ENCODE data around the gene HTT-AS. TPM values are rescaled to one million over a fixed set of nuclear protein-coding genes. Genes with fewer than 3 reads are reported as not detected.

HTT-AS gene
- total and polyA plus RNA-seq, 3 experiments from 2014 or later = not detected

GRCh38 chr4:3030566-3031356, 43.6 kb downstream of the HTT-AS start:
- H3K27me3 ChIP-seq (ENCODE audit: insufficient read depth, low read length, poor library complexity, severe bottlenecking) = no peaks in the 10 kb centered on the region
- H3K27ac Mint-ChIP-seq = no peak overlapping the region
- POLR2A ChIA-PET = no interaction called here
- DNase-seq = no peak
- no peak overlapping the region for H3K4me3 ChIP-seq (ENCODE audit: low read length)
- CTCF ChIA-PET = no interaction called here
- H3K36me3 Mint-ChIP-seq = no peaks in the 10 kb centered on the region
- no peaks in the 10 kb centered on the region for H3K4me1 ChIP-seq (ENCODE audit: insufficient read depth, low read length)
- no peak overlapping the region for H3K4me3 Mint-ChIP-seq
- H3K4me1 Mint-ChIP-seq = no peaks in the 10 kb centered on the region
- peaks cover 4 to 5% of the 10 kb centered on the region in 2 donors for H3K27me3 Mint-ChIP-seq
- no peak overlapping the region for H3K27ac ChIP-seq (ENCODE audit: low read depth, low read length)
- H3K36me3 ChIP-seq (ENCODE audit: insufficient read depth, low read length) = no peaks in the 10 kb centered on the region
- no peaks in the 10 kb centered on the region for H3K9me3 Mint-ChIP-seq
- H3K9me3 ChIP-seq (ENCODE audit: low read length) = no peaks in the 10 kb centered on the region

DNA sequence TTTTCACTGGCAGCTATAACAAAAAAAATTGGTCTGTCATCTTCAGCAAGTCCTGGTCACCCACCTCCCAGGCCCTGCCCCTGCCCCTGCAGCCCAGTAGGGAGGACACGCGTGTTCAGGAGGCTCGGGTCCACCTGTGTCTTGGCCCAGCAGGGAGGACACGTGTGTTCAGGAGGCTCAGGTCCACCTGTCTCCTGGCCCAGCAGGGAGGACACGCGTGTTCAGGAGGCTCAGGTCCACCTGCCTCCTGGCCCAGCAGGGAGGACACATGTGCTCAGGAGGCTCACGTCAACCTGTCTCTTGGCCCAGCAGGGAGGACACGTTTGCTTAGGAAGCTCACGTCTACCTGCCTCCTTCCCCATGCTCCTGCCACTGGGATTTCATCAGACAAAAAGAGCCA, 44.9 kb downstream of the HTT-AS start:
- no peak for DNase-seq
- no peaks in the 10 kb centered on the region for H3K36me3 ChIP-seq (ENCODE audit: insufficient read depth, low read length)
- Mint-ChIP-seq H3K4me1 (no peaks in the 10 kb centered on the region), H3K36me3 (no peaks in the 10 kb centered on the region), H3K4me3 (no peak overlapping the region), H3K27me3 (peaks cover 5% of the 10 kb centered on the region in 2 donors), H3K9me3 (no peaks in the 10 kb centered on the region), H3K27ac (no peak overlapping the region)
- no peak overlapping the region for H3K27ac ChIP-seq (ENCODE audit: low read depth, low read length)
- H3K27me3 ChIP-seq (ENCODE audit: insufficient read depth, low read length, poor library complexity, severe bottlenecking) = no peaks in the 10 kb centered on the region
- H3K9me3 ChIP-seq (ENCODE audit: low read length) = no peaks in the 10 kb centered on the region
- no peaks in the 10 kb centered on the region for H3K4me1 ChIP-seq (ENCODE audit: insufficient read depth, low read length)
- POLR2A ChIA-PET = no interaction called here
- no peak overlapping the region for H3K4me3 ChIP-seq (ENCODE audit: low read length)
- CTCF ChIA-PET = no interaction called here

- Histone ChIP-seq H3K36me3 (ENCODE audit: insufficient read depth, low read length) (no peaks in the 10 kb centered on the region), H3K27ac (ENCODE audit: low read depth, low read length) (no peak overlapping the region), H3K4me1 (ENCODE audit: insufficient read depth, low read length) (no peaks in the 10 kb centered on the region), H3K4me3 (ENCODE audit: low read length) (no peak overlapping the region), H3K9me3 (ENCODE audit: low read length) (peaks cover 9% of the 10 kb centered on the region), H3K27me3 (ENCODE audit: insufficient read depth, low read length, poor library complexity, severe bottlenecking) (no peaks in the 10 kb centered on the region)
- H3K27me3 Mint-ChIP-seq = peaks cover 6 to 20% of the 10 kb centered on the region in 2 donors
- ChIA-PET POLR2A (no interaction called here), CTCF (interaction anchor here (1.3 to 1.9 kb wide), 3 partner anchors 11 to 263 kb away, joined by 3 to 5 read pairs (median 3); no protein-coding TSS in a partner anchor)
- H3K4me3 Mint-ChIP-seq = no peak overlapping the region
- no peak overlapping the region for H3K27ac Mint-ChIP-seq
- H3K4me1 Mint-ChIP-seq = peaks cover 3 to 6% (median 4%) of the 10 kb centered on the region in 3 donors
- DNase-seq = no peak
- peaks cover 0 to 4% (median 0%) of the 10 kb centered on the region in 3 donors for H3K36me3 Mint-ChIP-seq
- H3K9me3 Mint-ChIP-seq = peaks cover 0 to 9% (median 5%) of the 10 kb centered on the region in 5 donors
These were observed 47.8 kb downstream of the HTT-AS start for GRCh38 chr4:3026540-3026939.

- POLR2A ChIA-PET = no interaction called here
- peaks cover 0 to 9% (median 5%) of the 10 kb centered on the region in 5 donors for H3K9me3 Mint-ChIP-seq
- H3K27ac Mint-ChIP-seq = no peak overlapping the region
- H3K4me1 Mint-ChIP-seq = peaks cover 8 to 12% (median 11%) of the 10 kb centered on the region in 3 donors
- no peak for DNase-seq
- Histone ChIP-seq H3K9me3 (ENCODE audit: low read length) (peaks cover 9% of the 10 kb centered on the region), H3K27me3 (ENCODE audit: insufficient read depth, low read length, poor library complexity, severe bottlenecking) (no peaks in the 10 kb centered on the region), H3K36me3 (ENCODE audit: insufficient read depth, low read length) (no peaks in the 10 kb centered on the region), H3K4me1 (ENCODE audit: insufficient read depth, low read length) (no peaks in the 10 kb centered on the region), H3K4me3 (ENCODE audit: low read length) (no peak overlapping the region), H3K27ac (ENCODE audit: low read depth, low read length) (no peak overlapping the region)
- CTCF ChIA-PET = interaction anchor here (1.1 to 1.9 kb wide), 3 partner anchors 8 to 262 kb away, joined by 3 to 5 read pairs (median 3); no protein-coding TSS in a partner anchor
- H3K36me3 Mint-ChIP-seq = peaks cover 0 to 4% (median 0%) of the 10 kb centered on the region in 3 donors
- H3K27me3 Mint-ChIP-seq = peaks cover 6 to 20% of the 10 kb centered on the region in 2 donors
- H3K4me3 Mint-ChIP-seq = no peak overlapping the region
These were observed 48.5 kb downstream of the HTT-AS start for GRCh38 chr4:3025881-3026280.

DNA sequence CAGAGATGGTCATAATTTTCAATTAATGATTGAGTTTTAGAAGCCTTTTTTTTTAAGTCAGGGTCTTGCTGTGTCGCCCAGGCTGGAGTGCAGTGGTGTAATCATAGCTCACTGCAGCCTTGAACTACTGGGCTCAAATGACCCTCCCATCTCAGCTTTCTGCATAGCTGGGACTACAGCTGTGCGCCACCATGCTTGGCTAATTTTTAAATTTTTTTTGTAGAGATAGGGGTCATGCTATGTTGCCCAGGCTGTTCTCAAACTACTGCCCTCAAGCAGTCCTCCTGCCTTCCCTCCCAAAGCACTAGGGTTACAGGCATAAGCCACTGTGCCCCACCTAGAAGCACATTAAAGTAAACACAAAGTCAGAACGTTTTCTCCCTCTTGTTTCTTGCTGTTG, 51.7 kb downstream of the HTT-AS start:
- Mint-ChIP-seq H3K27ac (no peak overlapping the region), H3K36me3 (peaks cover 0 to 4% (median 0%) of the 10 kb centered on the region in 3 donors), H3K4me3 (no peak overlapping the region), H3K27me3 (peaks cover 6 to 16% of the 10 kb centered on the region in 2 donors), H3K9me3 (peaks cover 0 to 9% (median 5%) of the 10 kb centered on the region in 5 donors), H3K4me1 (peaks cover 9 to 17% (median 16%) of the 10 kb centered on the region in 3 donors)
- Histone ChIP-seq H3K9me3 (ENCODE audit: low read length) (peaks cover 9% of the 10 kb centered on the region), H3K36me3 (ENCODE audit: insufficient read depth, low read length) (no peaks in the 10 kb centered on the region), H3K4me1 (ENCODE audit: insufficient read depth, low read length) (no peaks in the 10 kb centered on the region), H3K4me3 (ENCODE audit: low read length) (no peak overlapping the region), H3K27ac (ENCODE audit: low read depth, low read length) (no peak overlapping the region), H3K27me3 (ENCODE audit: insufficient read depth, low read length, poor library complexity, severe bottlenecking) (no peaks in the 10 kb centered on the region)
- ChIA-PET CTCF (no interaction called here), POLR2A (no interaction called here)
- DNase-seq = no peak

DNA sequence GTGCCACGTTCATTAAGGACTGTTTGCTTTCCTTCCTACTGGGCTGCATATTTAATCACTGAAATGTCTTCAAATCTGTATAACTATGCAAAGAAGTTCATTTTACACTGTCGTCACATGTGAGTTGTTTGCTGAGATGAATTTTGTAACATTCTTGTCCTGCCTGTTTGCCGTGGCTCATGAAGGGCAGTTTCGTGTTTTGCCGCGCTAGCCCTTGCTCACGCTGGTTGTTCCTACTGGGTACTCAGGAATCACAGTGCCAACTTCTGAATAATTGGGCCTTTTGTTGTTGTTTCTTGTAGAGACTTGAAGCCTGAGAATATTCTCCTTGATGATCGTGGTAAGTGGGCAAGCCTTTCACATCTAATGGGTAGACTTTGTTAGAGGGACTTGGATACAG, 52.2 kb downstream of the HTT-AS start:
- H3K4me1 ChIP-seq (ENCODE audit: insufficient read depth, low read length) = no peaks in the 10 kb centered on the region
- CTCF ChIA-PET = interaction anchor here (1.5 kb wide), 1 partner anchor 14 kb away, joined by 3 read pairs; no protein-coding TSS in a partner anchor
- H3K36me3 ChIP-seq (ENCODE audit: insufficient read depth, low read length) = no peaks in the 10 kb centered on the region
- H3K36me3 Mint-ChIP-seq = peaks cover 0 to 4% (median 0%) of the 10 kb centered on the region in 3 donors
- no peak overlapping the region for H3K27ac Mint-ChIP-seq
- DNase-seq = no peak
- POLR2A ChIA-PET = no interaction called here
- peaks cover 9% of the 10 kb centered on the region for H3K9me3 ChIP-seq (ENCODE audit: low read length)
- no peak overlapping the region for H3K27ac ChIP-seq (ENCODE audit: low read depth, low read length)
- H3K27me3 Mint-ChIP-seq = peaks cover 6 to 16% of the 10 kb centered on the region in 2 donors
- H3K4me1 Mint-ChIP-seq = peaks cover 9 to 17% (median 16%) of the 10 kb centered on the region in 3 donors
- H3K9me3 Mint-ChIP-seq = peaks cover 0 to 9% (median 5%) of the 10 kb centered on the region in 5 donors
- H3K27me3 ChIP-seq (ENCODE audit: insufficient read depth, low read length, poor library complexity, severe bottlenecking) = no peaks in the 10 kb centered on the region
- no peak overlapping the region for H3K4me3 ChIP-seq (ENCODE audit: low read length)
- no peak overlapping the region for H3K4me3 Mint-ChIP-seq

- no peak overlapping the region for H3K4me3 ChIP-seq (ENCODE audit: low read length)
- CTCF ChIA-PET = interaction anchor here (0.6 to 1.5 kb wide), 2 partner anchors 14 to 301 kb away, joined by 3 read pairs; no protein-coding TSS in a partner anchor
- Mint-ChIP-seq H3K4me1 (peaks cover 9 to 17% (median 16%) of the 10 kb centered on the region in 3 donors), H3K27me3 (peaks cover 8 to 16% of the 10 kb centered on the region in 2 donors), H3K36me3 (peaks cover 0 to 4% (median 0%) of the 10 kb centered on the region in 3 donors), H3K9me3 (peaks cover 0 to 9% (median 5%) of the 10 kb centered on the region in 5 donors), H3K27ac (no peak overlapping the region), H3K4me3 (peak overlapping the region in 1 of 7 donors; percentile 86)
- H3K27ac ChIP-seq (ENCODE audit: low read depth, low read length) = no peak overlapping the region
- no peaks in the 10 kb centered on the region for H3K27me3 ChIP-seq (ENCODE audit: insufficient read depth, low read length, poor library complexity, severe bottlenecking)
- POLR2A ChIA-PET = no interaction called here
- DNase-seq = no peak
- no peaks in the 10 kb centered on the region for H3K4me1 ChIP-seq (ENCODE audit: insufficient read depth, low read length)
- peaks cover 9% of the 10 kb centered on the region for H3K9me3 ChIP-seq (ENCODE audit: low read length)
- H3K36me3 ChIP-seq (ENCODE audit: insufficient read depth, low read length) = no peaks in the 10 kb centered on the region
These were observed 52.7 kb downstream of the HTT-AS start for GRCh38 chr4:3021627-3022026.

GRCh38 chr4:3021127-3021526, 53.2 kb downstream of the HTT-AS start:
- Mint-ChIP-seq H3K4me3 (peak overlapping the region in 4 of 7 donors; percentile 12 to 86 (median 31)), H3K36me3 (peaks cover 0 to 4% (median 0%) of the 10 kb centered on the region in 3 donors), H3K27ac (peak overlapping the region in 1 of 8 donors; percentile 57), H3K27me3 (peaks cover 7 to 16% of the 10 kb centered on the region in 2 donors), H3K4me1 (peaks cover 9 to 17% (median 16%) of the 10 kb centered on the region in 3 donors), H3K9me3 (peaks cover 0 to 9% (median 5%) of the 10 kb centered on the region in 5 donors)
- H3K4me3 ChIP-seq (ENCODE audit: low read length) = no peak overlapping the region
- H3K4me1 ChIP-seq (ENCODE audit: insufficient read depth, low read length) = no peaks in the 10 kb centered on the region
- DNase-seq = no peak
- CTCF ChIA-PET = interaction anchor here (0.6 to 1.5 kb wide), 2 partner anchors 14 to 300 kb away, joined by 3 read pairs; no protein-coding TSS in a partner anchor
- no peaks in the 10 kb centered on the region for H3K27me3 ChIP-seq (ENCODE audit: insufficient read depth, low read length, poor library complexity, severe bottlenecking)
- H3K36me3 ChIP-seq (ENCODE audit: insufficient read depth, low read length) = no peaks in the 10 kb centered on the region
- no peak overlapping the region for H3K27ac ChIP-seq (ENCODE audit: low read depth, low read length)
- POLR2A ChIA-PET = no interaction called here
- H3K9me3 ChIP-seq (ENCODE audit: low read length) = peaks cover 9% of the 10 kb centered on the region

All from CD8-positive, alpha-beta memory T cell (primary cell).